ENCODE measurements around the gene KIFAP3.

DNA sequence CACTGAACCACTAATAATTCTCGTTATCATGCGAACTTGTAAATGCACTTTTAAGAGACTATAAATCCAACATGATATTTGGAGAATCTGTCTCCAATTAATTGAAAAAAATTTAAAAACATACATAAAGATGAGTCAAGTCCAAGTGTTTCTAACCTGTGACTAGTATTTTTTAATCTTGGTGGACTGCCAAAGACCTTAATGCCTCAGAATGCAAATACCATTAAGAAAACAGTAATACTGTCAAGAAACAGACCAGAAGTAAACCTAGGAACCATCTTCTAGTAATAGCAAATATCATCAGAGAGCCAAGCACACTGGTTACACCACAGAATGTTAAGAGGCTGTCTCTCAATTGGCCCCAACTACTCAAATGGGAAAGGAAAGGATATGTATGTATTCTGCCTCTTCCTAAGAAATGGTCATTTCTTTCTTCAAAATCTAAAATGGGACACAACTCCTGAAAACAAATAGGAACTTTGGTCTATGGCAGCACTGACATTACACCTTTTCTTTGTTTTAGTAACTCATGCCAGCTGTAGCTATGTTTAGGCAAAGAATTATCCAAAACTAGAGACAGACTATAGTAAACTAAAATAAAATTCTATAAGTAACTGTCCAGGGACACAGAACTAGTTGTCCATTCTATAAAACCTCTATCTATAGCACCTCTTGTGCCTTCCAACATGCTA is 196.5 kb downstream of the KIFAP3 start:
- TF ChIP-seq, protein P1, sequence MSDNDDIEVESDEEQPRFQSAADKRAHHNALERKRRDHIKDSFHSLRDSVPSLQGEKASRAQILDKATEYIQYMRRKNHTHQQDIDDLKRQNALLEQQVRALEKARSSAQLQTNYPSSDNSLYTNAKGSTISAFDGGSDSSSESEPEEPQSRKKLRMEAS (IDR thresholded peaks at IDR 0.05) = no peak
- TF ChIP-seq EP300 (IDR thresholded peaks at IDR 0.05; ENCODE audit: borderline replicate concordance) (no peak), EGR1 (IDR thresholded peaks at IDR 0.05) (no peak), FOXM1 (IDR thresholded peaks at IDR 0.05; ENCODE audit: borderline replicate concordance, low read depth) (no peak), ZBTB7A (IDR thresholded peaks at IDR 0.05; ENCODE audit: low read depth) (no peak)

All from Ishikawa (cell line).